DMS153 (cell line): ENCODE measurements around the gene IMPDH2.
A peak's percentile ranks its signal among the peaks of the same experiment; 100 is the strongest.

Experiments
- DNase-seq: peaks from one replicate; lab custom pipeline; 2025; lab: John Stamatoyannopoulos, UW

The IMPDH2 gene

DNA sequence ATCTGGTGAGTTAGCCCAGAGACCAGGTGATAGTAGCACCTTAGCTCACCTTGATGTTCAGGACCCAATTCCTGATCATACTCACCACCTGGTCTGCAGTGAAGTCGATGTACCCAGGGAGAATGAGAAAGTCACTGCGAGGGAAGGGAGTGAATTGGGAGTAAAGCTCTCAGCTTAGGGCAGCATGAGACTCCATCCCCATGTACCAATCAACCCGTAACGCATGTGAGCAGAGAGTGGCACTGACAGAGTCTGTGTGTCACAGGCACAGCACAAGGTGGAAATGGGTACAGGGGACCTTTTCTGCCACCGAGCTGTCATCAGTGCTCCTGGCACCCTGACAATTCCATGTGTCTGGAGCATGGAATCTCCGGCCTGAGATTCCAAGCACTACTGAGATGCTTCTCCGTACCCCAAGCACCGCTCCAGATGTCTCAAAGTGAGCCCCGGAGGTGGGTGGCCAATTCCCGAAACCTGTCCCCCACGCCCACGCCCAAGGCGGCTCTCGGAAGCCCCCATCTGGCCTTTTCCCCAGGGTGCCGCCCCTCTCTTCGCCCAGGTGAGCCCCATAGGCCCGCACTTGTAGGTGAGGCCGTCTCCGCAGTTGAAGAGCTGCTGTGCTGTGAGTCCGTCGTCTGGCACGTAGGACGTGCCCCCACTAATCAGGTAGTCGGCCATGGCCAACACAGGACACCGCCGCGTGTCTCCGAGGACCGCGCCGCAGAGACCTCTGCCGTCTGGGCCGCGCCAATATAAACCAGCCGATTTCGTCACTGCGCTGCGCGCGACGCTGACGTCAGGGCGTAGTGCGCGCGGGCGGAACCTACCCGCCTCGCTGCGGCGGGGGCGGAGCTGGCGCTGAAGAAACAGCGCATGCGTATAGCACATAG lies at the start of gene IMPDH2:
TSS of gene IMPDH2 (minus strand) at position 726 of the 890 bp plus-strand sequence. CDS start at position 678, 48 bp downstream.
- DNase-seq: peak; percentile 65

- no peak for DNase-seq
Observed at GRCh38 chr3:49076646-49077045, 47.4 kb upstream of the IMPDH2 start.

GRCh38 chr3:49076116-49076515 lies 46.9 kb upstream of the IMPDH2 start:
- DNase-seq: no peak

DNA sequence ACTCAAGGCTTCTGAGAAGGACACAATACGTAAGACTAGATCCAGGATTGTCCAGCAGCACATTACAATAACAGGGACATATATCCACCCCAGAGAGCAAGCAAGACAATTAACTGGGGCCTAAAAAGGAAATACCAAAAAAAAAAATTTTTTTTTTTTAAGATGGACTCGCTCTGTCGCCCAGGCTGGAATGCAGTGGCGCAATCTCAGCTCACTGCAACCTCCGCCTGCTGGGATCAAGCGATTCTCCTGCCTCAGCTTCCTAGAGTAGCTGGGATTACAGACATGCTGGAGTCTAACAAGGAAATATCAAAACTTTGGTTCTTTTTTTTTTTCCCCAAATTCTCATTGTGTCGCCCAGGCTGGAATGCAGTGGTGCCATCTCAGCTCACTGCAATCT lies 28.8 kb upstream of the IMPDH2 start:
- DNase-seq: no peak

- DNase-seq: no peak
Observed at GRCh38 chr3:49057268-49057667, 28.1 kb upstream of the IMPDH2 start.

DNA sequence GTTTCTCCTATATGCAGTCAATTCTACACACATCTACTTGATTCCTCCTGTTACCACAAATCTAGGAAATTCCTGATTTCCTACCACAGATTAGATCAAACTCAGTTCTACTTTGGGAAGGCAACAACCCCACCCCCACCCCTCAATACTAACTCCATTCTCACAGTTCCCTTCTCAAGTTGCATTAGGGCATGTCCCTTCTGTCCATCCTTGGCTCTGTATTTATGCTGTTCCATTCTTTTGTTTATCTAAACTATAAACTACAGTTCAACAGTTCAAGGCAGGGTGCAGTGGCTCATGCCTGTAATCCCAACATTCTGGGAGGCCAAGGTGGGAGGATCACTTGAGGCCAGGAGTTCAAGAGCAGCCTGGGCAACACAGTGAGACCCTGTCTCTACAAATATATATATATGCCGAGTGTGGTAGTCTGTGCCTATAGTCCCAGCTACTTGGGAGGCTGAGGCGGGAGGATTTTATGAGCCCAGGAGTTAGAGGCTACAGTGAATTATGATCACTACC lies 25.2 kb upstream of the IMPDH2 start:
- DNase-seq: no peak

GRCh38 chr3:49053543-49053942 lies 24.3 kb upstream of the IMPDH2 start:
- DNase-seq: no peak

GRCh38 chr3:49035281-49035680 lies 6.1 kb upstream of the IMPDH2 start:
- DNase-seq: no peak

DNA sequence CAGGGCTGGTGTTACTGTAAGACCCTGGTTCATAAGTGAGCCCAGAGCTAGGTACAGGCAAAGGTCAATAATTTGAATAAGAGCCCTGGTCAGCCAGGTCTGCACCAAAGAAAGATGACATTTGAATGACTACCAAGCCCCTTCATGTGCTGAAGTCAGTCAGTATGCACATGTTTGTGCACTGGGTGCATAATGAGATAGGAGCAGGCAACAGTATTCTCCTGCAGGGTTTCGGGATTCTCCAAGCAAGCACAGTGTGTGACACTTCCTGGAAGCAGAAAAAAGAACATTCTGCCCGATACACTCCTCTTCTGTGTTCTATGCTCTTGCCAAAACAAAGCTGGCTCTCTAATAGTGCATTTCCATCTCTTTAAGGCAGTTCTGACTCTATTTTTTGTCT lies 5.5 kb upstream of the IMPDH2 start:
- no peak for DNase-seq

GRCh38 chr3:49032646-49033304 lies 3.6 kb upstream of the IMPDH2 start:
- no peak for DNase-seq

DNA sequence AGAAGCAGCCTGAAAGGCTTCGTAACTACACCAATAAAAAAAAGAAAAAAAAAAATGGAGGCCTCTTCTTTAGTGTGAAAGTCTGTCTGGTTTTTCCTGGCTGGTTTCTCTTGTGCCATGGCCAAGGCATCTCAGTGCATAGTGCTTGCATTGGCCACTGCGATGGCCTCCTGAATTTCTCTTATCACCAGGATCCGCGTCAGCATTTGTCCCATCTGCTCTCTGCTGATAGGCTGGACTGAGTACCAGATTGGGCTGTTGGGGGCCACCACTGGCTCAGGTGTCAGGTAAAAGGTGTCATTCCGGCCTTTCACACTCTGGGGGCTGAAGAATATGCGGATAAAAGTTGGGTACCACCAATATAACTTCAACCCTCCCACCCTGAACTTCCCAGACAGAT lies 1.1 kb upstream of the IMPDH2 start:
- DNase-seq: no peak

DNA sequence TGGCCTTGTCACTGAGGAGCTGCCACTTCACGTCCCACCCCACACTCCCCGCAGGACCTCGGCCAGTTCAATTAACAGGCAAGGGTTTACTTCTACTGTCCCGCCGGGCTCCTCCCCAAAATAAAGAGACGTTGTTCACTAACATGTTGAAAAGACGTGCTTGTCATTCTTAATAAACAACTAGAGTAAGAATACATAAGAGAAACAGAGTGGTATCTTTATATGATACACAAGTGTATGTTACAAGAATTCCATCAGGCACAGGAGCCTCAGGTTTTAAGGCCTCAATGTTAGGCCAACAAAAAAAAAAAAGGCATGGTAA lies 326 bp upstream of the IMPDH2 start:
- DNase-seq: no peak

GRCh38 chr3:49028298-49028672 lies 913 bp downstream of the IMPDH2 start:
- no peak for DNase-seq

- no peak for DNase-seq
Observed at GRCh38 chr3:49027634-49028033, 1.6 kb downstream of the IMPDH2 start.

DNA sequence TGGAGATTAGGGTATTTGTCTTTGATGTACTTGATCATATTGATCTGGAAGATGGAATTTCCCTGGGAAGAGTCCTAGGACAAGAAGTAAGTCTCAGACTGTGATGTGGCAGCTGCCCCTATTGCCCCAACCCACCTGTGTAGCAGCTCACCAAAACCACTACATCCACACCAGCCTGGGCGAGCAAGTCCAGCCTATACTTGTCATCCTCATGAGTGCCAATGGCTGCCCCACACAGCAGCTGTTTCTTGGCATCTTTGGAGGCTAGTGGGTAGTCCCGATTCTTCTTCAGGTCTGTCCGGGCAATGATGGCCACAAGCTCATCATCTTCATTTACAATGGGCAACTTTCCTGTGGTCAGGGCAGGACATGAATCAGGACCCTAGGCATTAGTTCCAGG lies 2.7 kb downstream of the IMPDH2 start:
- DNase-seq: no peak

- no peak for DNase-seq
Observed at GRCh38 chr3:49025793-49026520, 3.2 kb downstream of the IMPDH2 start.

DNA sequence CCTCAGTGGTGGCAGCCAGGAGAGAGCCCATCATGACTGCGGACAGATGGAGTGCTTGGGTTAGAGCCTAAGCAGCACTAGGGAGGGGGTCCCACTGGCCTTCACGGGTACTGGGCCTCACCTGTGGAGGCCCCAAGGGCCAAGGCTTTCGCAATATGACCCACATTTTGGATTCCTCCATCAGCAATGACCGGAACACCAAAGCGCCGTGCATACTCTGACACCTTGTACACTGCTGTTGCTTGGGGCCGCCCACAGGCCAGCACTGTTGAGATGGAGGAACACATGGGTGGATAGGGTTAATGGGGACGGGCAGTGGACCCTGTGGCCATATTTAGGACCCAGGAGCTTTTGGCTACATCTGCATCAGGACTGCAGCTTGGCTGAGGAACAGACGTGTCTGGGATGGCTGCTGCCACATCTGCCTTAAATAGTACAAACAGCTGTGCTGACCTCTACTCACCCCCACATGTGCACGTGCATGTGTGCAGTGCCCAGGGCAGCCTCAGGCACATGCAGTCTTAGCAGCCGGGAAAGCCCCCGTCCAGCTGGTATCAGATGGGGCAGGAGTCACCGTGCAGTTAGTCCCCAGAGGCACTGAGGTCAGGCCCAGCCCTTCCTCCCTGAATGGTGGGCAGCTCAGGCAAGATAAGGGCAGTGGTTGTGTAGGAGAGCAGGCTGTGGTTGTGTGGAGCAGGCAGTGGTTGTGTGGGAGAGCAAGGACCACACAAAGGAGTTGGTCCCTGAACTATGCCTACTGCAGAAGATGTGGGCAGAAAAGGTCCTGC lies 4.0 kb downstream of the IMPDH2 start:
- no peak for DNase-seq

DNA sequence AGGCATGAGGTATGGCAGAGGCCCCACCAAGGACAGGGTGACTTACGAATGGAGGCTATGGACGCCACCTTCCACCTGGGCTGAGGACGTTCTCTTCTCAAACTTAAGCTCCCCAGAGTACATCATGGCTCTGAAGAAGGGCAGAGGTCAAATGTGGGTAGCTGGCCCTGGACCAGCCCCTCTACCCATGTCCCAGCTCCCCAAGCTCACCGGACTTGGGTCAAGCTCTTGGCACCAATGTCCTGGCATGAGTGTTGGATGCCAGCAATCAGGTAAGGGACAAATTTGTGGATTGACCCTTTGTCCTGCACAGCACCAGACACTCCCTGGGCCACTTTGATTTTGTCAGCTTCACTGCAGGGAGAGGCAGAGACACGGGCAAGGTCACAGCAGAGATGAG lies 4.7 kb downstream of the IMPDH2 start:
- no peak for DNase-seq

DNA sequence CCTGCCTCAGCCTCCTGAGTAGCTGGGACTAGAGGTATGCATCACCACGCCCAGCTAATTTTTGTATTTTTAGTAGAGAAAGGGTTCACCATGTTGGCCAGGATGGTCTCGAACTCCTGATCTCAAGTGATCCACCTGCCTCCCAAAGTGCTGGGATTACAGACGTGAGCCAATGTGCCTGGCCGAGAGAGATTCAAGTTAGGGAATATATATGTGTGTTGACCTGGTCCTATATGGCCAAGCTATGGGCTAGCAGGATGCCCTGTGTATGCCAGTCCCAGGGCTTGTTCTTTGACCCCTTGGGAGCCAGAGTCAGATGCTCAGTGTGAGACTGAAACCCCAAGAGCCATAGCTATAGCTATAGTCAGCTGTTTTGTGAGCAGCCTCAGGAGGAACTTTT lies 5.4 kb downstream of the IMPDH2 start:
- no peak for DNase-seq

DNA sequence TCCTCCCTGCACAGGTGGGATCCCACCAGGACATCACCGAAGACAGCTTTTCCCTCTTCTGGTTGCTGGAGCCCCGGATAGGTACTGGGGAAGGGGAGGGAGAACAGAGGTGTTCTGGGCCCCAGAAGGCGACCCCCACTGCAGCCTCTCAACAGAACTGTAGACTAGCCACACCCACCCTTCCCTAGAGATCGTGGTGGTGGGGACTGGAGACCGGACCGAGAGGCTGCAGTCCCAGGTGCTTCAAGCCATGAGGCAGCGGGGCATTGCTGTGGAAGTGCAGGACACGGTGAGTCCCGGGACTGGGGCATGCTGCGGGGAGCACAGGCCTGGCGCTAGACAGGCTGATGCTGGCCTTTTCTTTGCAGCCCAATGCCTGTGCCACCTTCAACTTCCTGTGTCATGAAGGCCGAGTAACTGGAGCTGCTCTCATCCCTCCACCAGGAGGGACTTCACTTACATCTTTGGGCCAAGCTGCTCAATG lies 6.5 kb downstream of the IMPDH2 start:
- no peak for DNase-seq

DNA sequence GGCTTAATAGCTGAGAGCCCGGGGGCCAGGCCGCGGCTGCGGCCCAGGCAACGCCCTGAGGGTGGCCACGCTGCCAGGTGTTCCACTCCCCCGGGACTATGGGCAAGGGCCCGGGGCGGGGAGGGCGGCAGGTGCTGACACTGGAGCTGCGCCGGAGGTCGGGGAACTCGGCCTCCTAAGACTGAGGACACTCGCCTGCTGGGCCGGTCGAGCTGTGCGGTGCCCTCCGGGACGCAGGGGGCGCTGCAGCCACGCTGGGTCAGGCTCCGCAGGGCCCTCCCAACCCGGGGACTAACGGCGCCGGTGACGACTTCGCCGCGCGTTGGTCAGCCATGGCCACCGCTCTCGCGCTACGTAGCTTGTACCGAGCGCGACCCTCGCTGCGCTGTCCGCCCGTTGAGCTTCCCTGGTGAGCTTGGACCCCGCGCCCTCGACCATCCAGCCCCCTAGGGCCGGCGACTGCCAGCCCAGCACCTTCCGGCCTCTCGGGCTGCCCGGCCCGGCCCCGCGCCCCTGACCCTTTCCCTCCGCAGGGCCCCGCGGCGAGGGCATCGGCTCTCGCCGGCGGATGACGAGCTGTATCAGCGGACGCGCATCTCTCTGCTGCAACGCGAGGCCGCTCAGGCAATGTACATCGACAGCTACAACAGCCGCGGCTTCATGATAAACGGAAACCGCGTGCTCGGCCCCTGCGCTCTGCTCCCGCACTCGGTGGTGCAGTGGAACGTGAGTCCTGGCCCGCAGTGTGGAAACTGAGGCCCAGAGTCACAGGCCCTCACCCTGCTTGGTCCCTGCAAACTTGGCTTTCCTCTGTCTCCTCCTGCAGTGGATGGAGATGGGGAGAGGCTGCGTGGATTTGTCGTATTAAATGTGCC lies 7.1 kb downstream of the IMPDH2 start, which contains the start of gene NDUFAF3:
TSS of gene NDUFAF3 (plus strand) at position 309 of the 875 bp plus-strand sequence. CDS start at position 333, 24 bp downstream.
- DNase-seq: peak; percentile 68
